K562 (cell line): ENCODE measurements around the gene AFG1L. TPM values are rescaled to one million over a fixed set of nuclear protein-coding genes. Genes with fewer than 3 reads are reported as not detected.
"Not testable (repeated sequence)": the region's sequence is repeated elsewhere in the genome, so short reads cannot be mapped to it uniquely, and the experiment has no call there.

Experiments
- ATAC-seq: fragments of 200-7000 bp; cut with Tn5 transposase; 3 replicates; pipeline ENCODE4 v1.9.1; 2020; ENCODE audit warnings: moderate library complexity
- BruUV-seq: library from RNA; stranded (reverse); fragments of 400-500 nt; replicated peaks from 2 replicates; lab custom pipeline; 2021; lab: Mats Ljungman, UMichigan
- CTCF ChIA-PET: fragments of 300-600 bp; formaldehyde crosslinking; extraction: SDS; loops from one replicate; lab custom pipeline; 2021; ENCODE audit warnings: low intra/inter-chr PET ratio; lab: Yijun Ruan, JAX
- POLR2A ChIA-PET: fragments of 300-600, 350-650 bp; sonication (Branson Sonifier 250); formaldehyde crosslinking; extraction: SDS; loops from one replicate; lab custom pipeline; 2021; ENCODE audit warnings: antibody characterized with exemption, inconsistent platforms; lab: Yijun Ruan, JAX
- DNase-seq, 4 experiments: peaks; one replicate each; pipeline versions ENCODE4 v3.0.0 to v3.0.0-alpha.2; 2011 to 2018; ENCODE audit warnings: low spot score in 3 of 4, mixed read lengths in 3 of 4; ENCODE audit errors: extremely low read depth in 1 of 4
- FAIRE-seq: peaks from 2 replicates; lab custom pipeline; 2011; peaks lifted over from hg19 to GRCh38; lab: Jason Lieb, UNC
- H2AFZ ChIP-seq: 2 replicates; pipeline ENCODE4 v1.6.0; 2011; ENCODE audit warnings: low read depth, low read length, control low read depth, inconsistent platforms
- H3K27ac ChIP-seq: fragments of 200-600 bp; 3 replicates; pipeline ENCODE4 v1.8.0; 2011; ENCODE audit warnings: low read depth, mild to moderate bottlenecking, control low read depth, inconsistent platforms, low read length, moderate library complexity, mixed read lengths; ENCODE audit errors: extremely low read depth
- H3K27me3 ChIP-seq, 2 experiments: fragments of 300-600 bp in 1 of 2; 2 replicates in 1 of 2; 3 replicates in 1 of 2; pipeline versions ENCODE4 v1.6.0 to v1.8.0; 2011; ENCODE audit warnings: inconsistent platforms in 2 of 2, low read length in 2 of 2, mild to moderate bottlenecking in 1 of 2, mixed read lengths in 1 of 2, moderate library complexity in 1 of 2; ENCODE audit not compliant: control insufficient read depth in 2 of 2, insufficient read depth in 2 of 2
- H3K36me3 ChIP-seq: fragments of 300-600 bp; 3 replicates; pipeline ENCODE4 v1.8.0; 2011; ENCODE audit warnings: mild to moderate bottlenecking, low read length, inconsistent platforms; ENCODE audit not compliant: control insufficient read depth, insufficient read depth
- H3K4me1 ChIP-seq, 2 experiments: fragments of 200-600 bp in 1 of 2; replicated peaks in 1 of 2; 2 replicates in 1 of 2; 3 replicates in 1 of 2; pipeline versions ENCODE4 v1.5.1 to v1.8.0; 2011; ENCODE audit warnings: inconsistent platforms in 2 of 2, low read length in 2 of 2, mild to moderate bottlenecking in 1 of 2, mixed read lengths in 1 of 2, moderate library complexity in 1 of 2; ENCODE audit not compliant: control insufficient read depth in 2 of 2, insufficient read depth in 2 of 2
- H3K4me2 ChIP-seq: 2 replicates; pipeline ENCODE4 v1.6.1; 2011; ENCODE audit warnings: low read length, control low read depth, inconsistent platforms, mixed read lengths; ENCODE audit not compliant: insufficient read depth
- H3K4me3 ChIP-seq: fragments of 200-600 bp; sonication (generic), shearing (Covaris generic); 2 replicates; pipeline ENCODE4 v1.5.1; 2016; ENCODE audit warnings: control low read depth, inconsistent platforms
- H3K79me2 ChIP-seq: fragments of 200-600 bp; 3 replicates; pipeline ENCODE4 v1.8.0; 2011; ENCODE audit warnings: low read length, inconsistent platforms; ENCODE audit not compliant: control insufficient read depth, insufficient read depth
- H3K9ac ChIP-seq, 2 experiments: 2 replicates each; pipeline versions ENCODE4 v1.6.0 to v1.6.1; 2011; ENCODE audit warnings: low read depth in 2 of 2, low read length in 2 of 2, control low read depth in 1 of 2, inconsistent platforms in 1 of 2, mild to moderate bottlenecking in 1 of 2, mixed read lengths in 1 of 2; ENCODE audit not compliant: insufficient read depth in 1 of 2
- H3K9me1 ChIP-seq: one replicate; pipeline ENCODE4 v1.6.0; 2011; ENCODE audit warnings: inconsistent platforms, mild to moderate bottlenecking, low read length, moderate library complexity; ENCODE audit not compliant: control insufficient read depth, insufficient read depth
- H3K9me3 ChIP-seq: replicated peaks from 2 replicates; pipeline ENCODE4 v1.5.1; 2011; ENCODE audit warnings: low read depth, low read length, inconsistent platforms; ENCODE audit not compliant: control insufficient read depth, insufficient read depth
- H4K20me1 ChIP-seq: replicated peaks from 2 replicates; pipeline ENCODE4 v1.6.1; 2011; ENCODE audit warnings: low read length, inconsistent platforms, mixed read lengths; ENCODE audit not compliant: control insufficient read depth, insufficient read depth
- ARID4B ChIP-seq: sonication (generic); formaldehyde crosslinking; IDR thresholded peaks from 2 replicates; pipeline ENCODE4 v1.8.0; 2022; ENCODE audit warnings: mild to moderate bottlenecking, missing genetic modification reagents
- CREB5 ChIP-seq: fragments of 250-450 bp; sonication (Bioruptor Pico); IDR thresholded peaks from 2 replicates; pipeline ENCODE4 v1.5.0; 2020; ENCODE audit warnings: mild to moderate bottlenecking
- EP400 ChIP-seq: fragments of 450-650 bp; IDR thresholded peaks from 2 replicates; pipeline ENCODE4 v1.6.1; 2017; ENCODE audit warnings: antibody characterized with exemption, mild to moderate bottlenecking, moderate library complexity
- HNRNPLL ChIP-seq: fragments of 200-400 bp; formaldehyde crosslinking; IDR thresholded peaks from 2 replicates; pipeline ENCODE4 v1.6.1; 2017; ENCODE audit warnings: low read length, low read depth, mild to moderate bottlenecking; ENCODE audit not compliant: poor library complexity, severe bottlenecking
- RAD21 ChIP-seq, 2 experiments: fragments of 250-450 bp in 1 of 2; fragments of 450-650 bp in 1 of 2; sonication (Bioruptor Pico) in 1 of 2; formaldehyde crosslinking in 1 of 2; IDR thresholded peaks in 1 of 2; conservative IDR thresholded peaks in 1 of 2; 2 replicates each; pipeline versions ENCODE4 v1.4.0 to v1.8.0; 2020 to 2022; ENCODE audit warnings: mild to moderate bottlenecking in 2 of 2, moderate library complexity in 1 of 2
- SRF ChIP-seq, 2 experiments: fragments of 250-450, 450-650 bp in 1 of 2; sonication (Bioruptor Pico) in 1 of 2; sonication (generic) in 1 of 2; formaldehyde crosslinking; IDR thresholded peaks; 2 replicates each; pipeline versions ENCODE4 v1.5.0 to v1.5.1; 2020 to 2022; ENCODE audit warnings: mild to moderate bottlenecking in 1 of 2, missing genetic modification reagents in 1 of 2
- ZBTB9 ChIP-seq: fragments of 450-650 bp; formaldehyde crosslinking; IDR thresholded peaks from 2 replicates; pipeline ENCODE4 v1.4.0; 2020; ENCODE audit warnings: mild to moderate bottlenecking, moderate library complexity
- ZNF431 ChIP-seq: sonication (generic); formaldehyde crosslinking; IDR thresholded peaks from 2 replicates; pipeline ENCODE4 v1.8.0; 2022; ENCODE audit warnings: mild to moderate bottlenecking, missing genetic modification reagents
- WGBS: fragments of 100-300 bp; shearing (Covaris generic); methylation state at CpG from one replicate; pipeline ENCODE4 v1.1.6; 2016; ENCODE audit warnings: low coverage, mixed read lengths; ENCODE audit not compliant: insufficient coverage; ENCODE audit errors: missing lambda C conversion rate; 5-methylcytosine and 5-hydroxymethylcytosine counted together
- in situ Hi-C: fragments of 300-500 bp; cut with MboI; formaldehyde crosslinking; loops from 4 replicates; pipeline ENCODE4 v1.15.0; 2018; ENCODE audit warnings: inconsistent platforms, mixed read lengths
- intact Hi-C: fragments of 100-400 bp; cut with micrococcal nuclease; formaldehyde crosslinking; loops from 2 replicates; pipeline ENCODE4 v1.14.2; 2022
- polyA plus RNA-seq, 8 experiments: library from polyadenylated mRNA; depleted of rRNA in 4 of 8; stranded (reverse) in 5 of 8; unstranded in 3 of 8; fragments of >200 nt; fragmentation: Nextera tagmentation in 2 of 8; fragmentation: Illumina TruSeq in 1 of 8; extraction: Ambion mirVana in 2 of 8; extraction: Trizol in 1 of 8; gene quantifications; 2 replicates each; pipeline versions ENCODE4 v1.2.1 to v1.2.3, GENCODE V29; 2011 to 2014; ENCODE audit warnings: inconsistent platforms in 1 of 8, missing spikeins in 1 of 8
- total RNA-seq, 7 experiments: library from RNA; depleted of rRNA in 6 of 7; stranded (reverse); fragments of >200 nt in 6 of 7; fragmentation: Illumina TruSeq in 2 of 7; extraction: Trizol in 2 of 7; gene quantifications; 2 replicates each; pipeline versions ENCODE4 v1.2.1 to v1.2.3, GENCODE V29; 2011 to 2021; ENCODE audit warnings: low replicate concordance in 1 of 7

Gene AFG1L
- total and polyA plus RNA-seq, 9 of the 15 experiments (the other 6 are each of a cell fraction or from before 2014, with no cell fraction given), result 2.2 to 15.5 (median 5.8) TPM

- no peak for TF ChIP-seq ARID4B (CRISPR knock-in tag)
- TF ChIP-seq CREB5 (CRISPR knock-in tag), result no peak
- TF ChIP-seq RAD21 (CRISPR knock-in tag; conservative IDR thresholded peaks at IDR 0.05 in 1 of 2, IDR thresholded peaks at IDR 0.05 in 1 of 2), result no peak
- TF ChIP-seq ZBTB9 (CRISPR knock-in tag), result no peak
- no peak for TF ChIP-seq HNRNPLL
- TF ChIP-seq ZNF431, result no peak
- no peak for TF ChIP-seq SRF (CRISPR knock-in tag; IDR thresholded peaks at IDR 0.05)
- TF ChIP-seq EP400, result no peak
- TF ChIP-seq, all 486 proteins: peak for 0
Measured at GRCh38 chr6:108535114-108535742, 240.4 kb downstream of the AFG1L start (continued).

GRCh38 chr6:108535920-108536535, 241.2 kb downstream of the AFG1L start:
- POLR2A ChIA-PET, result not testable (repeated sequence)
- 4% methylated on average over 4 of the region's 4 CpGs for WGBS

More at GRCh38 chr6:108535920-108536535, 241.2 kb downstream of the AFG1L start:
- BruUV-seq, H3K27ac ChIP-seq, H3K79me2 ChIP-seq, intact Hi-C loops, H4K20me1 ChIP-seq, H3K9me3 ChIP-seq, H3K36me3 ChIP-seq, H3K4me1 ChIP-seq, FAIRE-seq, DNase-seq, H3K4me3 ChIP-seq, in situ Hi-C loops, H3K4me2 ChIP-seq, ATAC-seq, H2AFZ ChIP-seq, H3K9ac ChIP-seq, H3K9me1 ChIP-seq, CTCF ChIA-PET: not testable (repeated sequence)
- peaks cover 0 to 17% of the 10 kb centered on the region in 2 experiments; a peak in 1 of 5 replicates for H3K27me3 ChIP-seq
